CD14-positive monocyte (primary cell): Measurements from ENCODE around the gene SLC9A7. TPM values are rescaled to one million over a fixed set of nuclear protein-coding genes. Genes with fewer than 3 reads are reported as not detected.

Source experiments
- DNase-seq, 3 donors: peaks; one replicate each; pipeline ENCODE4 v3.0.0-alpha.2; 2011 to 2022
- H2AFZ ChIP-seq: 2 replicates; pipeline ENCODE4 v1.6.0; 2012; ENCODE audit warnings: mild to moderate bottlenecking, low read depth, low read length, inconsistent platforms; ENCODE audit not compliant: insufficient read depth, poor library complexity, severe bottlenecking
- H3K27ac ChIP-seq, 2 donors: 1 replicate in 1 of 2; 2 replicates in 1 of 2; pipeline ENCODE4 v1.5.1; 2012 to 2013; ENCODE audit warnings: low read length in 2 of 2, control low read depth in 1 of 2, inconsistent platforms in 1 of 2, low read depth in 1 of 2, mild to moderate bottlenecking in 1 of 2
- H3K27me3 ChIP-seq, 2 donors: one replicate each; pipeline versions ENCODE4 v1.6.0 to v1.6.1; 2011 to 2013; ENCODE audit warnings: low read length in 2 of 2; ENCODE audit not compliant: control insufficient read depth in 2 of 2, insufficient read depth in 2 of 2
- H3K36me3 ChIP-seq, 2 donors: replicated peaks in 1 of 2; 1 replicate in 1 of 2; 2 replicates in 1 of 2; pipeline versions ENCODE4 v1.5.1 to v1.6.1; 2012 to 2013; ENCODE audit warnings: low read length in 2 of 2, control low read depth in 1 of 2, inconsistent platforms in 1 of 2, mild to moderate bottlenecking in 1 of 2; ENCODE audit not compliant: insufficient read depth in 2 of 2, control insufficient read depth in 1 of 2
- H3K4me1 ChIP-seq, 2 donors: 1 replicate in 1 of 2; 2 replicates in 1 of 2; pipeline versions ENCODE4 v1.5.1 to v1.6.1; 2012 to 2013; ENCODE audit warnings: low read length in 2 of 2, control low read depth in 1 of 2, inconsistent platforms in 1 of 2, mild to moderate bottlenecking in 1 of 2, moderate library complexity in 1 of 2; ENCODE audit not compliant: insufficient read depth in 2 of 2, control insufficient read depth in 1 of 2
- H3K4me2 ChIP-seq: replicated peaks from 2 replicates; pipeline ENCODE3; 2012; ENCODE audit warnings: low read length, moderate library complexity, mild to moderate bottlenecking; ENCODE audit not compliant: poor library complexity, severe bottlenecking; ENCODE audit errors: extremely low read depth
- H3K4me3 ChIP-seq, 3 experiments: fragments of 200-600 bp in 1 of 3; sonication (generic) in 1 of 3; replicated peaks in 1 of 3; 1 replicate in 2 of 3; 2 replicates in 1 of 3; pipeline ENCODE4 v1.5.1; 2011 to 2013; ENCODE audit warnings: low read length in 3 of 3, mild to moderate bottlenecking in 3 of 3, control low read depth in 2 of 3, low read depth in 2 of 3, inconsistent platforms in 1 of 3, moderate library complexity in 1 of 3
- H3K79me2 ChIP-seq: 2 replicates; pipeline ENCODE4 v1.6.0; 2012; ENCODE audit warnings: mild to moderate bottlenecking, control low read depth, inconsistent platforms, low read length, moderate library complexity; ENCODE audit not compliant: insufficient read depth
- H3K9ac ChIP-seq: 2 replicates; pipeline ENCODE4 v1.6.0; 2017; ENCODE audit warnings: low read length, mild to moderate bottlenecking; ENCODE audit not compliant: insufficient read depth, poor library complexity, severe bottlenecking
- H3K9me3 ChIP-seq, 2 donors: replicated peaks in 1 of 2; 1 replicate in 1 of 2; 2 replicates in 1 of 2; pipeline versions ENCODE4 v1.5.1 to v1.6.1; 2012 to 2013; ENCODE audit warnings: low read length in 2 of 2, control low read depth in 1 of 2; ENCODE audit not compliant: control insufficient read depth in 1 of 2, insufficient read depth in 1 of 2
- H4K20me1 ChIP-seq: 2 replicates; pipeline ENCODE4 v1.6.0; 2012; ENCODE audit warnings: mild to moderate bottlenecking, low read length, control low read depth, moderate library complexity; ENCODE audit not compliant: insufficient read depth
- H3K27ac Mint-ChIP-seq, 7 donors: one replicate each; pipeline ENCODE4 v1.8.0; 2020; ENCODE audit warnings: mild to moderate bottlenecking in 7 of 7, mixed read lengths in 7 of 7, moderate library complexity in 6 of 7, inconsistent platforms in 2 of 7
- H3K27me3 Mint-ChIP-seq, 3 donors: one replicate each; pipeline ENCODE4 v1.8.0; 2021 to 2022; ENCODE audit warnings: low read depth in 3 of 3, mild to moderate bottlenecking in 3 of 3, mixed read lengths in 3 of 3, moderate library complexity in 3 of 3, inconsistent platforms in 1 of 3
- H3K36me3 Mint-ChIP-seq, 2 donors: one replicate each; pipeline ENCODE4 v1.8.0; 2020; ENCODE audit warnings: mixed read lengths in 2 of 2, inconsistent platforms in 1 of 2, mild to moderate bottlenecking in 1 of 2
- H3K4me1 Mint-ChIP-seq: one replicate; pipeline ENCODE4 v1.8.0; 2020; ENCODE audit warnings: mild to moderate bottlenecking, mixed read lengths
- H3K4me3 Mint-ChIP-seq, 2 donors: one replicate each; pipeline ENCODE4 v1.8.0; 2020; ENCODE audit warnings: mild to moderate bottlenecking in 2 of 2, mixed read lengths in 2 of 2, moderate library complexity in 1 of 2
- H3K9me3 Mint-ChIP-seq, 7 donors: one replicate each; pipeline ENCODE4 v1.8.0; 2020 to 2022; ENCODE audit warnings: mixed read lengths in 7 of 7, mild to moderate bottlenecking in 6 of 7, moderate library complexity in 6 of 7, inconsistent platforms in 2 of 7
- CTCF ChIP-seq: fragments of 200-600 bp; IDR thresholded peaks from one replicate; pipeline ENCODE4 v1.8.0; 2022; ENCODE audit warnings: antibody characterized with exemption, mild to moderate bottlenecking
- WGBS: methylation state at CpG from one replicate; pipeline ENCODE4 v1.1.5; 2013; ENCODE audit warnings: missing lambda C conversion rate; ENCODE audit not compliant: insufficient coverage; 5-methylcytosine and 5-hydroxymethylcytosine counted together
- intact Hi-C, 2 donors: fragments of 100-400 bp; cut with micrococcal nuclease; formaldehyde crosslinking; loops; one replicate each; pipeline versions ENCODE4 v1.15.0 to v1.15.1; 2023
- polyA plus RNA-seq, 3 donors: library from polyadenylated mRNA; depleted of rRNA in 1 of 3; unstranded in 2 of 3; stranded (reverse) in 1 of 3; fragments of 300-500 nt in 2 of 3; fragments of >200 nt in 1 of 3; fragmentation: Illumina TruSeq in 2 of 3; gene quantifications; 1 replicate in 2 of 3; 2 replicates in 1 of 3; pipeline ENCODE4 v1.2.3, GENCODE V29; 2012 to 2021

The SLC9A7 gene
- polyA plus RNA-seq, 3 donors, result 0.73 to 2.0 (median 1.0) TPM

- intact Hi-C loops, result loop anchor here in 1 of 2 donors (2.0 to 10.0 kb wide), 2 partner anchors 35 to 169 kb away; partner anchors contain the start of gene SLC9A7
- Histone ChIP-seq H3K4me2 (peak overlapping the region; percentile 58), H3K79me2 (no peaks in the 10 kb centered on the region), H3K27ac (peak overlapping the region in 1 of 2 donors; percentile 90), H3K9me3 (no peaks in the 10 kb centered on the region), H3K27me3 (no peaks in the 10 kb centered on the region), H2AFZ (peak overlapping the region; percentile 50), H3K9ac (peak overlapping the region; percentile 55), H3K4me3 (peak overlapping the region in 2 of 3 experiments; percentile 51 to 62), H3K4me1 (peaks cover 33 to 40% of the 10 kb centered on the region in 2 donors), H3K36me3 (no peaks in the 10 kb centered on the region), H4K20me1 (no peaks in the 10 kb centered on the region)
- Mint-ChIP-seq H3K4me1 (peaks cover 26% of the 10 kb centered on the region), H3K36me3 (no peaks in the 10 kb centered on the region), H3K4me3 (peak overlapping the region; percentile 41 to 62), H3K9me3 (peaks cover 0 to 6% (median 0%) of the 10 kb centered on the region in 7 donors), H3K27ac (peak overlapping the region; percentile 91 to 98 (median 94)), H3K27me3 (peaks cover 0 to 18% (median 0%) of the 10 kb centered on the region in 3 donors)
- no peak for TF ChIP-seq CTCF
- no CpG with 5 or more reads among the region's 6 CpGs for WGBS
- peak in 1 of 3 donors; percentile 8 for DNase-seq
Measured at GRCh38 chrX:46793386-46794143, 34.6 kb upstream of the SLC9A7 start.

GRCh38 chrX:46792810-46793188 is 33.9 kb upstream of the SLC9A7 start:
- peak overlapping the region; percentile 41 to 62 for H3K4me3 Mint-ChIP-seq
- Histone ChIP-seq H4K20me1 (no peaks in the 10 kb centered on the region), H3K36me3 (no peaks in the 10 kb centered on the region), H3K4me2 (peak overlapping the region; percentile 58), H3K9me3 (no peaks in the 10 kb centered on the region), H3K27ac (peak overlapping the region; percentile 32 to 90), H3K27me3 (no peaks in the 10 kb centered on the region), H2AFZ (no peak overlapping the region), H3K9ac (peak overlapping the region; percentile 55), H3K4me3 (peak overlapping the region; percentile 16 to 62 (median 51)), H3K4me1 (peaks cover 33 to 40% of the 10 kb centered on the region in 2 donors), H3K79me2 (no peaks in the 10 kb centered on the region)
- no CpG with 5 or more reads among the region's 4 CpGs for WGBS
- peak in 1 of 3 donors; percentile 57 for DNase-seq
- no peaks in the 10 kb centered on the region for H3K36me3 Mint-ChIP-seq
- peaks cover 0 to 6% (median 0%) of the 10 kb centered on the region in 7 donors for H3K9me3 Mint-ChIP-seq
- H3K27me3 Mint-ChIP-seq, result peaks cover 0 to 19% (median 0%) of the 10 kb centered on the region in 3 donors
- intact Hi-C loops, result loop anchor here in 1 of 2 donors (2.0 to 10.0 kb wide), 2 partner anchors 34 to 168 kb away; partner anchors contain the start of gene SLC9A7
- TF ChIP-seq CTCF, result no peak
- peaks cover 26% of the 10 kb centered on the region for H3K4me1 Mint-ChIP-seq
- peak overlapping the region; percentile 91 to 98 (median 94) for H3K27ac Mint-ChIP-seq
